Spleen (tissue), 11 donors: Measurements from ENCODE around the gene PNLIP. TPM values are rescaled to one million over a fixed set of nuclear protein-coding genes. Genes with fewer than 3 reads are reported as not detected.
A peak's percentile ranks its signal among the peaks of the same experiment; 100 is the strongest.

Source experiments
- DNase-seq: peaks from one replicate; pipeline ENCODE4 v3.0.0-alpha.2; 2020
- H3K27ac ChIP-seq, 8 donors: fragments of 200-600 bp; sonication (generic) in 7 of 8; 1 replicate in 4 of 8; 2 replicates in 4 of 8; pipeline versions ENCODE4 v1.5.0 to v1.8.0; 2016 to 2021; ENCODE audit warnings: inconsistent platforms in 4 of 8, mild to moderate bottlenecking in 4 of 8, moderate library complexity in 1 of 8
- H3K27me3 ChIP-seq, 7 donors: fragments of 200-600 bp; sonication (generic) in 6 of 7; replicated peaks in 1 of 7; 1 replicate in 4 of 7; 2 replicates in 3 of 7; pipeline versions ENCODE4 v1.5.0 to v1.8.0; 2016 to 2021; ENCODE audit warnings: inconsistent platforms in 3 of 7, mild to moderate bottlenecking in 1 of 7
- H3K36me3 ChIP-seq, 6 donors: fragments of 200-600 bp; sonication (generic) in 5 of 6; 1 replicate in 4 of 6; 2 replicates in 2 of 6; pipeline versions ENCODE4 v1.5.0 to v1.8.0; 2016 to 2021; ENCODE audit warnings: inconsistent platforms in 2 of 6
- H3K4me1 ChIP-seq, 6 donors: fragments of 200-600 bp; sonication (generic) in 5 of 6; 1 replicate in 3 of 6; 2 replicates in 3 of 6; pipeline versions ENCODE4 v1.5.0 to v1.8.0; 2016 to 2021; ENCODE audit warnings: inconsistent platforms in 3 of 6
- H3K4me3 ChIP-seq, 8 donors: fragments of 200-600 bp; sonication (generic) in 7 of 8; 1 replicate in 4 of 8; 2 replicates in 4 of 8; pipeline versions ENCODE4 v1.5.0 to v1.8.0; 2016 to 2021; ENCODE audit warnings: inconsistent platforms in 4 of 8, mild to moderate bottlenecking in 4 of 8, moderate library complexity in 2 of 8
- H3K9me3 ChIP-seq, 8 donors: fragments of 200-600 bp; sonication (generic) in 7 of 8; 1 replicate in 4 of 8; 2 replicates in 4 of 8; pipeline versions ENCODE4 v1.5.0 to v1.8.0; 2016 to 2021; ENCODE audit warnings: inconsistent platforms in 4 of 8
- POLR2A ChIP-seq, 3 donors: fragments of 450-650 bp; IDR thresholded peaks; one replicate each; pipeline ENCODE4 v1.5.1; 2017; ENCODE audit warnings: antibody characterized with exemption in 3 of 3, mild to moderate bottlenecking in 1 of 3
- POLR2AphosphoS5 ChIP-seq, 3 donors: sonication (generic); formaldehyde crosslinking; IDR thresholded peaks; one replicate each; pipeline ENCODE4 v1.5.1; 2017; ENCODE audit warnings: antibody characterized with exemption in 3 of 3
- WGBS, 5 donors: extraction: QIAGEN DNeasy Blood & Tissue Kit in 3 of 5; methylation state at CpG; one replicate each; pipeline versions ENCODE4 v1.1.5 to v1.1.7; 2013 to 2018; 5-methylcytosine and 5-hydroxymethylcytosine counted together
- intact Hi-C: fragments of 100-400 bp; cut with DNase I; formaldehyde crosslinking; loops from one replicate; pipeline ENCODE4 v1.15.0; 2023; ENCODE audit warnings: low total_unique reads
- polyA plus RNA-seq, 3 donors: library from polyadenylated mRNA; stranded (reverse); fragments of 200-250 nt; gene quantifications; one replicate each; pipeline ENCODE4 v1.2.1, GENCODE V29; 2013
- total RNA-seq, 7 donors: library from RNA; depleted of rRNA in 3 of 7; stranded (reverse); fragments of >200 nt in 3 of 7; fragmentation: NEBNext Ultra II Directional in 4 of 7; extraction: Animal tissue kit (Norgen Biotek cat#: 25700) in 4 of 7; gene quantifications; one replicate each; pipeline versions ENCODE4 v1.1.0 to v1.2.1, GENCODE V29; 2016 to 2021
- TF ChIP-seq, protein P1 (sequence below), 11 experiments: fragments of 200-600 bp in 7 of 11; fragments of 450-650 bp in 4 of 11; sonication (generic) in 4 of 11; IDR thresholded peaks in 8 of 11; conservative IDR thresholded peaks in 3 of 11; 1 replicate in 7 of 11; 2 replicates in 4 of 11; pipeline versions ENCODE4 v1.4.0 to v1.8.0; 2016 to 2021; ENCODE audit warnings: antibody characterized with exemption in 11 of 11, inconsistent platforms in 4 of 11, mild to moderate bottlenecking in 1 of 11
- donor health status: healthy with polysubstance abuse.
- donor health status: DM: no; HTN: no; CAD: no; lungs with moderate emphysema.
- donor health status: DM: no; HTN: no; CAD: no.
- donor health status: Bipolar disorder and iron deficiency.
- donor health status: healthy.
- donor health status: DM: no; HTN: no; CAD: no.
- donor health status: DM: yes; HTN: yes; CAD: no.

The PNLIP gene
- total and polyA plus RNA-seq, 10 donors, result 0.18 to 3.0 (median 1.2) TPM; not detected in 5

DNA sequence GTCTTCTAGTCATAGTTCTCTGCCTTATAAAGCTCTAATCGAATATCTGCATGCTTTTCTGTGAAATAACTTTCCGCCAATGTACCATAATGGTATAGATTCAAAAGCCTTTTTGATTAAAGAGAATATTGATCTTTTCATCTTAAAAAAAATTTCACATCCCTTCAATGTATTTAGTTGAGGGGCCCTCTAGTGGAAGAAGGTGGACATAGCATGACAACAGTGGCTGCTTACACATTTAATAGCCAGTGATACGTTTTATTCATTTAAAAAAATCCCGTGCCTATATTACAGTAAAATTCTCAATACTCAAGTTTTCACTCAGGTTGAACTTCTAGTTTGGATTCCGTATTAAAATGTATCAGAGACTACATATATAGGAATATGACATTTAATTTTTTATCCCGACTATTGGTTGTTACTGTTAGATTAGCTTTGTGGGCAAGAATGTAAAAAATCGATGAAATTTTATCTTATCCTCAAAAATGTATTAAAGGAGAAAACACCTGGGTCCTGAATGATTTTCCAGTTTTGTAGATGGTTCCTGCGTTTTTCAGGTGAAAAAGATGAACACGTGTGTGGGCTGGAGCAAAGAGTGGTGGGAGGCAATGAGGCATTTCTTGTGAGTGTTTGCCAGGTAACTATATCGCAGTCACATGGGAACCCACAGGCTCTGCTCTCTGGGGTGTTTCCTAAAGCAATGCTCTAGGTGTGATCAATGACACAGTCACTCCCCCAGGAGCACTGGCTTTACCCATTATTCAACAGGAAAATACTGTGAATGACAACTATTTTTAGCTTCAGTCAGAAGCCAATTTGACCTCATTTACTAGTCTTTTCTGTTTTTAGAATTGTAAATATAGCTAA lies 24.1 kb upstream of the PNLIP start:
- DNase-seq, result no peak
- H3K4me1 ChIP-seq, result no peaks in the 10 kb centered on the region
- intact Hi-C loops, result no loop called here
- no peaks in the 10 kb centered on the region for H3K9me3 ChIP-seq
- H3K4me3 ChIP-seq, result no peak overlapping the region
- H3K27me3 ChIP-seq, result peaks cover 0 to 11% (median 0%) of the 10 kb centered on the region in 7 donors
- TF ChIP-seq POLR2A (IDR thresholded peaks at IDR 0.05) (no peak), POLR2AphosphoS5 (IDR thresholded peaks at IDR 0.05) (no peak)
- TF ChIP-seq, protein P1, sequence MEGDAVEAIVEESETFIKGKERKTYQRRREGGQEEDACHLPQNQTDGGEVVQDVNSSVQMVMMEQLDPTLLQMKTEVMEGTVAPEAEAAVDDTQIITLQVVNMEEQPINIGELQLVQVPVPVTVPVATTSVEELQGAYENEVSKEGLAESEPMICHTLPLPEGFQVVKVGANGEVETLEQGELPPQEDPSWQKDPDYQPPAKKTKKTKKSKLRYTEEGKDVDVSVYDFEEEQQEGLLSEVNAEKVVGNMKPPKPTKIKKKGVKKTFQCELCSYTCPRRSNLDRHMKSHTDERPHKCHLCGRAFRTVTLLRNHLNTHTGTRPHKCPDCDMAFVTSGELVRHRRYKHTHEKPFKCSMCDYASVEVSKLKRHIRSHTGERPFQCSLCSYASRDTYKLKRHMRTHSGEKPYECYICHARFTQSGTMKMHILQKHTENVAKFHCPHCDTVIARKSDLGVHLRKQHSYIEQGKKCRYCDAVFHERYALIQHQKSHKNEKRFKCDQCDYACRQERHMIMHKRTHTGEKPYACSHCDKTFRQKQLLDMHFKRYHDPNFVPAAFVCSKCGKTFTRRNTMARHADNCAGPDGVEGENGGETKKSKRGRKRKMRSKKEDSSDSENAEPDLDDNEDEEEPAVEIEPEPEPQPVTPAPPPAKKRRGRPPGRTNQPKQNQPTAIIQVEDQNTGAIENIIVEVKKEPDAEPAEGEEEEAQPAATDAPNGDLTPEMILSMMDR (IDR thresholded peaks at IDR 0.05 in 8 of 11, conservative IDR thresholded peaks at IDR 0.05 in 3 of 11), result peak; percentile 19 to 78 (median 66)
- 37 to 41% (median 38%) methylated on average over 10 of the region's 10 CpGs for WGBS, 5 donors
- H3K36me3 ChIP-seq, result no peaks in the 10 kb centered on the region
- H3K27ac ChIP-seq, result no peak overlapping the region

DNA sequence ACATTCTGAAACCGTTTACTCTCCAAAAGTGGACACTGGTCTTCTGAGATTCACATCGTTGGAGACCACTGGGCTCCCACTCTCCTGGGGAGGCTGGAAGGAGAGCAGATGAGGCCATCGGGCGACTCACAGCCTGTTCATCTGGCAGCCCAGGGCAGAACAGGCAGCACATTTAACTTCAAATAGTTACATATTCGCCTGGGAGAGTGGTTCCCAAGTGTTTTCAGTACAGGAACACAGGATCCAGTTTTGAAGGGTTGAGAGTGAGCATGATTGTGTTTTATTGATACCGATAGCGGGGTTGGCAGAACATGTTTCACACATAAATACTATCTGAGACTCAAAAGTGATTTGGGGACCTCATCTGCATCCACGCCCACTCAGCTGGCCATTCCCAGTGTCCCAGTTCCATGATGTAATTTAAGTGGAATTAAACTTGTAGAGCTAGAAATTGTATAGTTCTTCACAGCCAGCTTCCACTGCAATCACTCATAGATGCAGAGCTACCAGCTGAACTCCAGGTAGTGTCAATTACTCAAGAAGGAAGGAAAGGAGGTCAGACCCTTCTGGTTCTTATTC lies 22.8 kb upstream of the PNLIP start:
- Histone ChIP-seq H3K9me3 (no peaks in the 10 kb centered on the region), H3K4me1 (no peaks in the 10 kb centered on the region), H3K4me3 (no peak overlapping the region), H3K27me3 (peaks cover 0 to 11% (median 0%) of the 10 kb centered on the region in 7 donors), H3K36me3 (no peaks in the 10 kb centered on the region), H3K27ac (no peak overlapping the region)
- DNase-seq, result no peak
- intact Hi-C loops, result no loop called here
- WGBS, 5 donors, result 72 to 85% (median 82%) methylated on average over 8 of the region's 8 CpGs
- TF ChIP-seq POLR2AphosphoS5 (IDR thresholded peaks at IDR 0.05) (no peak), POLR2A (IDR thresholded peaks at IDR 0.05) (no peak)
- TF ChIP-seq, protein P1 (IDR thresholded peaks at IDR 0.05 in 8 of 11, conservative IDR thresholded peaks at IDR 0.05 in 3 of 11), result no peak

DNA sequence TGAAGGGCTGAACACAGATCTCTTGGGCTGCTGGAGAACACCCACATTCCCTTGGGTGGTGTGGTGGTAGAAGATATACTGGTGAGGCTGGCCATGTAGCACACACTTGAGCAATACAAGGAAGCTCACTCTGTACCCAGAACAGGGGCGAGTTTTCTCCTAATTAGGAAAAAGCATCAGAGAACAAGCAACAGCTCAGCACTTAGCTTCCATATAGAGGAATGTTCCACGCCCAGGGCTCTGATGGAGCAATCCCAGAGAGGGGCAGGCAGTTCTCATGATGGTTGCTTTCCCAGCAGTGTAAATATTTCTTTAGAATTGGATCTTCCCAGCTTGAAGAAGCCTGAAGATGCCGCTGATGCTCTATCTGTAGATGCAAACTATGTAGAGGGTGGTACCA lies 21.0 kb upstream of the PNLIP start:
- WGBS, 5 donors, result 79 to 90% (median 82%) methylated on average over 3 of the region's 3 CpGs
- DNase-seq, result no peak
- Histone ChIP-seq H3K9me3 (no peaks in the 10 kb centered on the region), H3K4me1 (no peaks in the 10 kb centered on the region), H3K27me3 (peaks cover 0 to 11% (median 0%) of the 10 kb centered on the region in 7 donors), H3K4me3 (no peak overlapping the region), H3K36me3 (no peaks in the 10 kb centered on the region), H3K27ac (no peak overlapping the region)
- intact Hi-C loops, result no loop called here
- TF ChIP-seq POLR2A (IDR thresholded peaks at IDR 0.05) (no peak), POLR2AphosphoS5 (IDR thresholded peaks at IDR 0.05) (no peak)
- TF ChIP-seq, protein P1 (IDR thresholded peaks at IDR 0.05 in 8 of 11, conservative IDR thresholded peaks at IDR 0.05 in 3 of 11), result no peak

DNA sequence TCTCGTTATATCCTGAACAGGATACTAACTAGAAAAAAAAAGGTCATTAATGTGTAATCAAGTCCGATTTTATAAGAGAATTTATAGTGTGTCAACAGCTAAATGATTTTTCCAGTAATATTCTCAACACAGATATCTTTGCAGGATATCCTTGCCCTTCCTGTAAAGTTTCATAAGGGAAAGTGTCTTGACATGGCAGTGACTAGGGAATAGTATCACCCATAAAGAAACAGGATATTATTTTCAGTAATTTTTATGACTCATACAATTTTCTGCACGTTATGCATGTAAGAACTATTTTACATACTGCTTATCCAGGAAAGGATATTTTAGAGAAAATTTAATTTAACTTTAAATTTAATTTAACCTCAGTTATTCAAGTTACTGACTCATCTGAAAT lies 19.5 kb upstream of the PNLIP start:
- Histone ChIP-seq H3K36me3 (no peaks in the 10 kb centered on the region), H3K27ac (no peak overlapping the region), H3K4me1 (no peaks in the 10 kb centered on the region), H3K9me3 (no peaks in the 10 kb centered on the region), H3K4me3 (no peak overlapping the region), H3K27me3 (peaks cover 0 to 5% (median 0%) of the 10 kb centered on the region in 7 donors)
- no peak for DNase-seq
- intact Hi-C loops, result no loop called here
- WGBS, 5 donors, result 51 to 66% (median 55%) methylated on average over 3 of the region's 3 CpGs
- TF ChIP-seq POLR2A (IDR thresholded peaks at IDR 0.05), result no peak
- TF ChIP-seq, protein P1 (IDR thresholded peaks at IDR 0.05 in 8 of 11, conservative IDR thresholded peaks at IDR 0.05 in 3 of 11), result no peak
